HUES6 (cell line): ENCODE data around the gene C1orf35.
A peak's percentile ranks its signal among the peaks of the same experiment; 100 is the strongest.

Experiments
- H3K27ac ChIP-seq: 2 replicates; pipeline ENCODE4 v1.7.0; 2013; ENCODE audit warnings: low read depth, mild to moderate bottlenecking, low read length, inconsistent platforms
- H3K27me3 ChIP-seq: 2 replicates; pipeline ENCODE4 v1.6.1; 2013; ENCODE audit warnings: low read length; ENCODE audit not compliant: control insufficient read depth, insufficient read depth
- H3K36me3 ChIP-seq: 2 replicates; pipeline ENCODE4 v1.6.1; 2013; ENCODE audit warnings: low read length; ENCODE audit not compliant: control insufficient read depth, insufficient read depth
- H3K4me1 ChIP-seq: 2 replicates; pipeline ENCODE4 v1.6.1; 2013; ENCODE audit warnings: low read length; ENCODE audit not compliant: control insufficient read depth, insufficient read depth
- H3K4me3 ChIP-seq: 2 replicates; pipeline ENCODE4 v1.5.1; 2013; ENCODE audit warnings: low read depth, low read length
- H3K9ac ChIP-seq: one replicate; pipeline ENCODE4 v1.6.1; 2013; ENCODE audit warnings: mild to moderate bottlenecking, low read length
- H3K9me3 ChIP-seq: 2 replicates; pipeline ENCODE4 v1.6.1; 2013; ENCODE audit warnings: low read depth, low read length; ENCODE audit not compliant: control insufficient read depth, insufficient read depth

The C1orf35 gene

GRCh38 chr1:228109073-228109961, 6.2 kb upstream of the C1orf35 start, which contains the start of gene MRPL55:
MRPL55 (minus strand) TSS chr1:228109299; CDS start chr1:228108260, 1,039 bp downstream.
- Histone ChIP-seq H3K9ac (peak within 1 kb of the TSS; percentile 86), H3K4me1 (peaks cover 7% of the 10 kb centered on the region; the same call in 1 of the 2 replicates), H3K4me3 (peak within 1 kb of the TSS; percentile 79), H3K27me3 (0 out of 2 replicates have a peak, but pooled peaks cover 2% of the 10 kb centered on the region), H3K9me3 (no peaks in the 10 kb centered on the region), H3K36me3 (peaks cover 22% of the 10 kb centered on the region), H3K27ac (peak within 1 kb of the TSS; percentile 52; the same call in 1 of the 2 replicates)

GRCh38 chr1:228108742-228109072, 5.6 kb upstream of the C1orf35 start:
- Histone ChIP-seq H3K27me3 (0 out of 2 replicates have a peak, but pooled peaks cover 2% of the 10 kb centered on the region), H3K4me3 (peak overlapping the region; percentile 79), H3K27ac (peak overlapping the region; percentile 52; the same call in 1 of the 2 replicates), H3K9me3 (no peaks in the 10 kb centered on the region), H3K4me1 (peaks cover 7% of the 10 kb centered on the region; the same call in 1 of the 2 replicates), H3K9ac (peak overlapping the region; percentile 86), H3K36me3 (peaks cover 22% of the 10 kb centered on the region)

GRCh38 chr1:228108055-228108690, 5.0 kb upstream of the C1orf35 start:
- Histone ChIP-seq H3K4me3 (peak overlapping the region; percentile 79), H3K27me3 (0 out of 2 replicates have a peak, but pooled peaks cover 2% of the 10 kb centered on the region), H3K9ac (peak overlapping the region; percentile 86), H3K27ac (no peak overlapping the region), H3K9me3 (no peaks in the 10 kb centered on the region), H3K36me3 (peaks cover 22% of the 10 kb centered on the region), H3K4me1 (peaks cover 7% of the 10 kb centered on the region; the same call in 1 of the 2 replicates)

- Histone ChIP-seq H3K36me3 (peaks cover 22% of the 10 kb centered on the region), H3K27me3 (0 out of 2 replicates have a peak, but pooled peaks cover 2% of the 10 kb centered on the region), H3K27ac (no peak overlapping the region), H3K4me1 (peaks cover 7% of the 10 kb centered on the region; the same call in 1 of the 2 replicates), H3K4me3 (no peak overlapping the region), H3K9ac (no peak overlapping the region), H3K9me3 (no peaks in the 10 kb centered on the region)
Observed at GRCh38 chr1:228107636-228108035, 4.5 kb upstream of the C1orf35 start.

GRCh38 chr1:228106800-228107054, 3.6 kb upstream of the C1orf35 start:
- Histone ChIP-seq H3K9ac (no peak overlapping the region), H3K27ac (no peak overlapping the region), H3K36me3 (peaks cover 22% of the 10 kb centered on the region), H3K27me3 (0 out of 2 replicates have a peak, but pooled peaks cover 2% of the 10 kb centered on the region), H3K4me3 (no peak overlapping the region), H3K4me1 (peaks cover 7% of the 10 kb centered on the region; the same call in 1 of the 2 replicates), H3K9me3 (no peaks in the 10 kb centered on the region)

GRCh38 chr1:228105996-228106799, 3.1 kb upstream of the C1orf35 start:
- H3K9ac ChIP-seq: no peak overlapping the region
- no peak overlapping the region for H3K4me3 ChIP-seq
- 0 out of 2 replicates have a peak, but pooled peaks cover 2% of the 10 kb centered on the region for H3K27me3 ChIP-seq
- peaks cover 24% of the 10 kb centered on the region for H3K36me3 ChIP-seq
- H3K9me3 ChIP-seq: no peaks in the 10 kb centered on the region
- H3K27ac ChIP-seq: no peak overlapping the region
- H3K4me1 ChIP-seq: peaks cover 10% of the 10 kb centered on the region; the same call in 1 of the 2 replicates

GRCh38 chr1:228105270-228105995, 2.3 kb upstream of the C1orf35 start:
- H3K9me3 ChIP-seq: no peaks in the 10 kb centered on the region
- H3K4me3 ChIP-seq: no peak overlapping the region
- H3K36me3 ChIP-seq: peaks cover 32% of the 10 kb centered on the region
- H3K4me1 ChIP-seq: peaks cover 10% of the 10 kb centered on the region; the same call in 1 of the 2 replicates
- H3K9ac ChIP-seq: no peak overlapping the region
- H3K27ac ChIP-seq: no peak overlapping the region
- H3K27me3 ChIP-seq: 0 out of 2 replicates have a peak, but pooled peaks cover 2% of the 10 kb centered on the region

GRCh38 chr1:228104526-228105269, 1.6 kb upstream of the C1orf35 start:
- peaks cover 39% of the 10 kb centered on the region for H3K36me3 ChIP-seq
- H3K27me3 ChIP-seq: 0 out of 2 replicates have a peak, but pooled peaks cover under 1% of the 10 kb centered on the region
- no peaks in the 10 kb centered on the region for H3K9me3 ChIP-seq
- H3K9ac ChIP-seq: no peak overlapping the region
- no peak overlapping the region for H3K27ac ChIP-seq
- H3K4me3 ChIP-seq: no peak overlapping the region
- H3K4me1 ChIP-seq: peaks cover 6% of the 10 kb centered on the region; the same call in 1 of the 2 replicates

GRCh38 chr1:228101994-228102790, 933 bp downstream of the C1orf35 start:
- Histone ChIP-seq H3K36me3 (peaks cover 59% of the 10 kb centered on the region), H3K4me1 (peaks cover 3% of the 10 kb centered on the region; the same call in 1 of the 2 replicates), H3K9ac (peak overlapping the region; percentile 62), H3K27ac (no peak overlapping the region), H3K4me3 (peak overlapping the region; percentile 83), H3K9me3 (no peaks in the 10 kb centered on the region), H3K27me3 (no peaks in the 10 kb centered on the region)
